GM12878 (cell line): Measurements from ENCODE around the gene RPLP1. TPM values are rescaled to one million over a fixed set of nuclear protein-coding genes. Genes with fewer than 3 reads are reported as not detected.

Source experiments
- ATAC-seq: fragments of 200-7000 bp; cut with Tn5 transposase; 3 replicates; pipeline ENCODE4 v1.9.1; 2020; ENCODE audit warnings: mild to moderate bottlenecking, moderate library complexity
- BruUV-seq: library from RNA; stranded (reverse); fragments of 400-500 nt; replicated peaks from 2 replicates; lab custom pipeline; 2021; lab: Mats Ljungman, UMichigan
- CTCF ChIA-PET: fragments of 300-600 bp; sonication (Branson Sonifier 250); formaldehyde crosslinking; extraction: SDS; loops from one replicate; lab custom pipeline; 2021; ENCODE audit warnings: inconsistent platforms; lab: Yijun Ruan, JAX
- POLR2A ChIA-PET: fragments of 350-600 bp; formaldehyde crosslinking; extraction: SDS; loops from one replicate; lab custom pipeline; 2021; ENCODE audit warnings: inconsistent platforms; lab: Charles Lee
- RAD21 ChIA-PET: fragments of 300-600 bp; sonication (Branson Sonifier 250); formaldehyde crosslinking; loops from one replicate; lab custom pipeline; 2023; ENCODE audit warnings: antibody characterized with exemption; ENCODE audit not compliant: unreplicated experiment; lab: Charles Lee
- SMC1A ChIA-PET: fragments of 300-600 bp; sonication (Branson Sonifier 250); formaldehyde crosslinking; loops from one replicate; lab custom pipeline; 2023; ENCODE audit not compliant: unreplicated experiment, uncharacterized antibody; lab: Charles Lee
- DNase-seq: peaks from one replicate; pipeline ENCODE4 v3.0.0-alpha.2; 2011; ENCODE audit warnings: low read depth, low spot score
- FAIRE-seq: peaks from 3 replicates; lab custom pipeline; 2011; peaks lifted over from hg19 to GRCh38; lab: Jason Lieb, UNC
- H2AFZ ChIP-seq: 2 replicates; pipeline ENCODE4 v1.6.0; 2011; ENCODE audit warnings: low read depth, low read length, control low read depth; ENCODE audit not compliant: control insufficient read depth
- H3K27ac ChIP-seq: 2 replicates; pipeline ENCODE4 v1.5.1; 2011; ENCODE audit warnings: control low read depth; ENCODE audit not compliant: control insufficient read depth, insufficient read depth
- H3K27me3 ChIP-seq, 2 experiments: replicated peaks in 1 of 2; 2 replicates each; pipeline versions ENCODE4 v1.6.0 to v1.6.1; 2011; ENCODE audit warnings: low read length in 1 of 2; ENCODE audit not compliant: control insufficient read depth in 2 of 2, insufficient read depth in 2 of 2
- H3K36me3 ChIP-seq, 2 experiments: 2 replicates each; pipeline ENCODE4 v1.5.1; 2011; ENCODE audit warnings: low read length in 1 of 2; ENCODE audit not compliant: control insufficient read depth in 2 of 2, insufficient read depth in 2 of 2
- H3K4me1 ChIP-seq: 2 replicates; pipeline ENCODE4 v1.6.1; 2011; ENCODE audit warnings: mild to moderate bottlenecking, low read length, moderate library complexity, mixed read lengths; ENCODE audit not compliant: control insufficient read depth, insufficient read depth
- H3K4me2 ChIP-seq: 2 replicates; pipeline ENCODE4 v1.6.0; 2011; ENCODE audit warnings: control low read depth; ENCODE audit not compliant: control insufficient read depth, insufficient read depth
- H3K4me3 ChIP-seq: fragments of 200-600 bp; sonication (generic); 2 replicates; pipeline ENCODE4 v1.5.1; 2016
- H3K79me2 ChIP-seq: 2 replicates; pipeline ENCODE4 v1.6.0; 2011; ENCODE audit warnings: low read length; ENCODE audit not compliant: control insufficient read depth, insufficient read depth
- H3K9ac ChIP-seq: 2 replicates; pipeline ENCODE4 v1.8.0; 2011; ENCODE audit warnings: low read length, control low read depth, mixed read lengths; ENCODE audit not compliant: control insufficient read depth, insufficient read depth
- H3K9me3 ChIP-seq: replicated peaks from 3 replicates; pipeline ENCODE4 v1.5.1; 2011; ENCODE audit warnings: mild to moderate bottlenecking, low read length; ENCODE audit not compliant: control insufficient read depth, insufficient read depth
- H4K20me1 ChIP-seq: 2 replicates; pipeline ENCODE4 v1.6.0; 2011; ENCODE audit not compliant: control insufficient read depth, insufficient read depth
- CBFB ChIP-seq: IDR thresholded peaks from 2 replicates; pipeline ENCODE4 v1.6.1; 2016; ENCODE audit warnings: antibody characterized with exemption, low read depth
- EP300 ChIP-seq, 2 experiments: fragments of 150-350 bp in 1 of 2; IDR thresholded peaks; 2 replicates each; pipeline ENCODE4 v1.6.1; 2011 to 2012; ENCODE audit warnings: low read depth in 2 of 2, low read length in 2 of 2, borderline replicate concordance in 1 of 2, improper control_type of control experiment in 1 of 2, inconsistent platforms in 1 of 2; ENCODE audit not compliant: control insufficient read depth in 1 of 2
- IKZF1 ChIP-seq: fragments of 450-650 bp; conservative IDR thresholded peaks from 2 replicates; pipeline ENCODE4 v1.6.1; 2017; ENCODE audit warnings: antibody characterized with exemption, mild to moderate bottlenecking
- JUNB ChIP-seq: IDR thresholded peaks from 2 replicates; pipeline ENCODE4 v1.6.1; 2016; ENCODE audit warnings: antibody characterized with exemption, mild to moderate bottlenecking
- MEF2A ChIP-seq: IDR thresholded peaks from 2 replicates; pipeline ENCODE4 v1.6.1; 2011; ENCODE audit warnings: low read depth, mild to moderate bottlenecking, low read length, moderate library complexity; ENCODE audit not compliant: insufficient read depth
- RFX5 ChIP-seq: IDR thresholded peaks from 2 replicates; pipeline ENCODE4 v1.6.1; 2011; ENCODE audit warnings: low read depth, low read length, improper control_type of control experiment
- ZNF24 ChIP-seq: fragments of 450-650 bp; IDR thresholded peaks from 2 replicates; pipeline ENCODE4 v1.6.1; 2017; ENCODE audit warnings: antibody characterized with exemption, mild to moderate bottlenecking
- WGBS: methylation state at CpG from one replicate; pipeline ENCODE4 v1.1.6; 2016; ENCODE audit warnings: low lambda C conversion rate; ENCODE audit not compliant: insufficient replicate concordance, insufficient coverage; ENCODE audit errors: missing lambda C conversion rate; 5-methylcytosine and 5-hydroxymethylcytosine counted together
- in situ Hi-C: fragments of 300-500 bp; cut with MboI; formaldehyde crosslinking; loops from 9 replicates; pipeline ENCODE4 v1.14.3; 2018; ENCODE audit warnings: mixed read lengths
- intact Hi-C: fragments of 100-400 bp; cut with micrococcal nuclease; formaldehyde crosslinking; loops from one replicate; pipeline ENCODE4 v1.14.2; 2022; ENCODE audit not compliant: unreplicated experiment
- polyA plus RNA-seq, 11 experiments: library from polyadenylated mRNA; depleted of rRNA in 4 of 11; unstranded in 6 of 11; stranded (reverse) in 5 of 11; fragments of >200 nt; fragmentation: Nextera tagmentation in 4 of 11; fragmentation: Illumina TruSeq in 1 of 11; extraction: Ambion mirVana in 4 of 11; extraction: Trizol in 1 of 11; gene quantifications; 1 replicate in 1 of 11; 2 replicates in 10 of 11; pipeline versions ENCODE4 v1.2.1 to v1.2.3, GENCODE V29; 2011 to 2016; ENCODE audit warnings: inconsistent platforms in 2 of 11, missing spikeins in 2 of 11, low read depth in 1 of 11
- total RNA-seq, 4 experiments: library from RNA; depleted of rRNA in 3 of 4; stranded (reverse); fragments of >200 nt in 3 of 4; fragmentation: Illumina TruSeq in 1 of 4; extraction: Trizol in 1 of 4; gene quantifications; 2 replicates each; pipeline versions ENCODE4 v1.2.1 to v1.2.3, GENCODE V29; 2013 to 2021
- TF ChIP-seq, protein P1 (sequence below): fragments of 450-650 bp; formaldehyde crosslinking; IDR thresholded peaks from 2 replicates; pipeline ENCODE4 v1.4.0; 2020; ENCODE audit warnings: mild to moderate bottlenecking, moderate library complexity
- TF ChIP-seq, protein P2 (sequence below): IDR thresholded peaks from 2 replicates; pipeline ENCODE4 v1.6.1; 2012; ENCODE audit warnings: low read depth, low read length, improper control_type of control experiment

The RPLP1 gene
- total and polyA plus RNA-seq, 10 of the 15 experiments (the other 5 are each of a cell fraction or from before 2014, with no cell fraction given) = 217 to 3,098 (median 1,664) TPM

DNA sequence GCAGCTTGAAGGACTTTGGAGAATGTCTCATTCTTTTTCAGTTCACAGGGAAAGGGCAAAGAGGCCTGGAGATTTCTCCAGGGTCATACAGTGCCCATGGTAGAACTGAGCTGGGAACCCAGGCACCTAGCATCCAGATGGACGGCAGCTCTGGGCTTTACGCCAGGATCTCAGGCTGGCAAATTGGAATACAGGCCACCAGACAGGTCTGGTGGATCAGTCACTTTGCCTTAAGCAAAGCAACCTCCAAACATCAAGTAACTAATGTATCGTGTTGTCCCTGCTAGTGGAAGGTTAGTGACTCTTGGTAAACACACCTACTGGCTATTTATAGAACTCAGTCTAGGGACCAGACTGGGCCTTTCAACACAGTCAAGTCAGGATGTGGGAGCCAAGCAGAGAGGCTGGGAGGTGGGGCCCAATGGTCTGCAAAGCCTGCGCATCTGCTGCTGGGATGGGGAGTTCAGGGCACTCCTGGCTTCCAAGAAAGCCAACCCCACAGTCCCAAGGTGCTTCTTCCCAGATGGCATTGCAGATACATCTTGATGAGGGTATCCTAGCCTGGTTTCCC is 30.2 kb downstream of the RPLP1 start (continued):
- TF ChIP-seq, protein P1, sequence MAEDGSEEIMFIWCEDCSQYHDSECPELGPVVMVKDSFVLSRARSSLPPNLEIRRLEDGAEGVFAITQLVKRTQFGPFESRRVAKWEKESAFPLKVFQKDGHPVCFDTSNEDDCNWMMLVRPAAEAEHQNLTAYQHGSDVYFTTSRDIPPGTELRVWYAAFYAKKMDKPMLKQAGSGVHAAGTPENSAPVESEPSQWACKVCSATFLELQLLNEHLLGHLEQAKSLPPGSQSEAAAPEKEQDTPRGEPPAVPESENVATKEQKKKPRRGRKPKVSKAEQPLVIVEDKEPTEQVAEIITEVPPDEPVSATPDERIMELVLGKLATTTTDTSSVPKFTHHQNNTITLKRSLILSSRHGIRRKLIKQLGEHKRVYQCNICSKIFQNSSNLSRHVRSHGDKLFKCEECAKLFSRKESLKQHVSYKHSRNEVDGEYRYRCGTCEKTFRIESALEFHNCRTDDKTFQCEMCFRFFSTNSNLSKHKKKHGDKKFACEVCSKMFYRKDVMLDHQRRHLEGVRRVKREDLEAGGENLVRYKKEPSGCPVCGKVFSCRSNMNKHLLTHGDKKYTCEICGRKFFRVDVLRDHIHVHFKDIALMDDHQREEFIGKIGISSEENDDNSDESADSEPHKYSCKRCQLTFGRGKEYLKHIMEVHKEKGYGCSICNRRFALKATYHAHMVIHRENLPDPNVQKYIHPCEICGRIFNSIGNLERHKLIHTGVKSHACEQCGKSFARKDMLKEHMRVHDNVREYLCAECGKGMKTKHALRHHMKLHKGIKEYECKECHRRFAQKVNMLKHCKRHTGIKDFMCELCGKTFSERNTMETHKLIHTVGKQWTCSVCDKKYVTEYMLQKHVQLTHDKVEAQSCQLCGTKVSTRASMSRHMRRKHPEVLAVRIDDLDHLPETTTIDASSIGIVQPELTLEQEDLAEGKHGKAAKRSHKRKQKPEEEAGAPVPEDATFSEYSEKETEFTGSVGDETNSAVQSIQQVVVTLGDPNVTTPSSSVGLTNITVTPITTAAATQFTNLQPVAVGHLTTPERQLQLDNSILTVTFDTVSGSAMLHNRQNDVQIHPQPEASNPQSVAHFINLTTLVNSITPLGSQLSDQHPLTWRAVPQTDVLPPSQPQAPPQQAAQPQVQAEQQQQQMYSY (CRISPR knock-in tag) = no peak
- TF ChIP-seq CBFB (no peak), ZNF24 (no peak), MEF2A (no peak), JUNB (no peak), IKZF1 (no peak)
- TF ChIP-seq, protein P2, sequence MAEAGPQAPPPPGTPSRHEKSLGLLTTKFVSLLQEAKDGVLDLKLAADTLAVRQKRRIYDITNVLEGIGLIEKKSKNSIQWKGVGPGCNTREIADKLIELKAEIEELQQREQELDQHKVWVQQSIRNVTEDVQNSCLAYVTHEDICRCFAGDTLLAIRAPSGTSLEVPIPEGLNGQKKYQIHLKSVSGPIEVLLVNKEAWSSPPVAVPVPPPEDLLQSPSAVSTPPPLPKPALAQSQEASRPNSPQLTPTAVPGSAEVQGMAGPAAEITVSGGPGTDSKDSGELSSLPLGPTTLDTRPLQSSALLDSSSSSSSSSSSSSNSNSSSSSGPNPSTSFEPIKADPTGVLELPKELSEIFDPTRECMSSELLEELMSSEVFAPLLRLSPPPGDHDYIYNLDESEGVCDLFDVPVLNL = no peak

DNA sequence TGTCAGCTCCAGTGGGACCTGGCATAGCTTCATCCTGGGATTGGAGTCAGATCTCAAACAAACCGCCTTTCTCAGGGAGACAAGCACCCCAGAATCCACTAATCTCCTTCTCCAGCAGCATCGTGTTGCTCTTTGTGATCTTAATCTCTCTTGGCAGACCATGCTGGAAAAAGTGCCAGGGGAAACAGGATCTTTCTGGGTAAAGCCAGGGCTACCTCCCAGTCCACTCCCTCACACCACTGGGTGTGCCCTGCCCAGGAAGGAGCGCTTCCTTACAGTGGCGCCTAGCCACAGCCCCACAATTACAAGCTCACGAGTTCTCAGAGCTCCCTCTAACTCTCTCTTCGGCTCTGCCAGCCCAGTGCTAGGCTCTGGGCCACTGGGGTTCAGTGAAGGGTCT is 32.2 kb downstream of the RPLP1 start:
- no peak overlapping the region for H3K4me3 ChIP-seq
- H3K27ac ChIP-seq = no peak overlapping the region
- peaks cover 0 to 2% of the 10 kb centered on the region in 2 experiments; a peak in 2 of 4 replicates for H3K27me3 ChIP-seq
- H3K9ac ChIP-seq = no peak overlapping the region
- in situ Hi-C loops (no loop called here), intact Hi-C loops (no loop called here)
- no TSS peak for BruUV-seq
- H3K36me3 ChIP-seq = no peaks in the 10 kb centered on the region
- H3K79me2 ChIP-seq = no peaks in the 10 kb centered on the region
- H4K20me1 ChIP-seq = no peaks in the 10 kb centered on the region
- DNase-seq (no peak), FAIRE-seq (no peak), ATAC-seq (no peak)
- H3K9me3 ChIP-seq = peaks cover 3% of the 10 kb centered on the region; the same call in 2 of the 3 replicates
- no peak overlapping the region for H2AFZ ChIP-seq
- no peak for TF ChIP-seq RFX5
- no peak for TF ChIP-seq EP300 (IDR thresholded peaks at IDR 0.05; ENCODE audit: borderline replicate concordance in 1 of 2, control insufficient read depth in 1 of 2, low read depth in 2 of 2, low read length in 2 of 2)
- ChIA-PET POLR2A (no interaction called here), RAD21 (interaction anchor here (0.6 kb wide), 1 partner anchor 376 kb away, joined by 3 read pairs; no protein-coding TSS in a partner anchor), CTCF (interaction anchor here (0.6 to 1.2 kb wide), 3 partner anchors 9 to 1019 kb away, joined by 3 to 6 read pairs (median 3); no protein-coding TSS in a partner anchor), SMC1A (no interaction called here)
- H3K4me1 ChIP-seq = no peaks in the 10 kb centered on the region
- H3K4me2 ChIP-seq = no peak overlapping the region
- WGBS = 17% methylated on average over 6 of the region's 6 CpGs
